ENCODE data around the gene ST6GAL1. TPM values are rescaled to one million over a fixed set of nuclear protein-coding genes. Genes with fewer than 3 reads are reported as not detected.
A peak's percentile ranks its signal among the peaks of the same experiment; 100 is the strongest.

ST6GAL1 gene
- total RNA-seq, 1 donor from 2014 or later = 74.0 TPM

DNA sequence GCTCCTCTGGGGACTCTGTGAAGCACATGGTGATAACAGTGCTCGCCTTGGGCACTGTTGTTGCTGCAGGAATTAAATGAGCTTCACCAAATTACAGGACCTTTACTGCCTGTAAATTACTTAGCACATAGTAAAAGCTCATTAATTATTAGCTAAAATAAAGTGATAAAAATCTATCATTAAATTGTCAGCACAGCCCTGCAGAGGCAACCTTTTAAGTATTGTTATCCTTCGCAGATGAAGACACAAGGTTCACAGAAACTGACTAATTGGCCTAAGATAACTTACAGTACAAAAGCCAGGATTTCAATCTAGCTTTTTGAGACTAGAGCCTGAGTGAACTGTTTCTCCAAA, 96.0 kb downstream of the ST6GAL1 start:
- TF ChIP-seq CTCF (IDR thresholded peaks at IDR 0.05; ENCODE audit: unreplicated experiment) = no peak
- no peak for DNase-seq (ENCODE audit: low spot score, unreplicated experiment)
- Mint-ChIP-seq H3K36me3 (ENCODE audit: insufficient read depth) (peaks cover 7% of the 10 kb centered on the region), H3K9me3 (ENCODE audit: low read depth) (no peaks in the 10 kb centered on the region), H3K27ac (peak overlapping the region; percentile 46), H3K4me1 (ENCODE audit: low read depth) (peaks cover 35% of the 10 kb centered on the region), H3K27me3 (no peaks in the 10 kb centered on the region), H3K4me3 (ENCODE audit: low read depth) (no peak overlapping the region)

DNA sequence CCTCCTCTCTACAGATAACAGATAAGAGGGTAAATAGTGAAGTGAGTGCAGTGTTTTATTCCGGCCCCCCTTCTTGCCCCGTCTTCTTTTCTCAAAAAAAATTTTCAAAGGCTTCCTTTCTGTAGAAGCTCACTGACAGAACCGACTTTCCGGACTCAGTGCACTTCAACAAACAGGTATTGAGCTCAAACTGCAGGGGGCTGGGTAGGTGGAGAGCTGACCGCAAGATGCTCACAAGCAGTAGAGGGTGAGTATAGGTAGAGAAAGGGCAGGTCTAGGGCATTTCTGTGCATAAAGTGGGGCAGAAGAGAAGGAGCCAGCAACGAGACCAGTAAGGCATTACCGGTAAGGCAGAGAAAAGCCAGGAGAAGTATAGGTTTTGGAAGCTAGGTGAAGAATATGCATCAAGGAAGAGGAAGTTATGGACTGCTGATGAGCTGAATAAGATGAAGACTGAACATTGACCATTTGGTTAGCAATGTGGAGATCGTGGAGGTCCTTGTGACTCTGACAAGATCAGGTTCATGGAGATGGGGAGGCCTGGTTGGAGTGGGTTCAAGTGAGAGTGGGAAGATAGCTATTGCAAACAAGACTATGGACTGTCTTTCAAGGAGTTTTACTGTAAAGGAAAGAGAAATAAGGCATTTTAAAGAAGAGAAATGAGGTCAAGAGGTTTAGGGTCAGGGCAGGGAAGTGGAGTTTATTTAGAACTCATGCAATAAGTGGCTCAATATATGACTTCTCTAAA, 97.4 kb downstream of the ST6GAL1 start:
- no peak for DNase-seq (ENCODE audit: low spot score, unreplicated experiment)
- no peak for TF ChIP-seq CTCF (IDR thresholded peaks at IDR 0.05; ENCODE audit: unreplicated experiment)
- Mint-ChIP-seq H3K4me1 (ENCODE audit: low read depth) (peaks cover 33% of the 10 kb centered on the region), H3K4me3 (ENCODE audit: low read depth) (no peak overlapping the region), H3K36me3 (ENCODE audit: insufficient read depth) (peaks cover 14% of the 10 kb centered on the region), H3K27me3 (no peaks in the 10 kb centered on the region), H3K27ac (no peak overlapping the region), H3K9me3 (ENCODE audit: low read depth) (no peaks in the 10 kb centered on the region)

DNA sequence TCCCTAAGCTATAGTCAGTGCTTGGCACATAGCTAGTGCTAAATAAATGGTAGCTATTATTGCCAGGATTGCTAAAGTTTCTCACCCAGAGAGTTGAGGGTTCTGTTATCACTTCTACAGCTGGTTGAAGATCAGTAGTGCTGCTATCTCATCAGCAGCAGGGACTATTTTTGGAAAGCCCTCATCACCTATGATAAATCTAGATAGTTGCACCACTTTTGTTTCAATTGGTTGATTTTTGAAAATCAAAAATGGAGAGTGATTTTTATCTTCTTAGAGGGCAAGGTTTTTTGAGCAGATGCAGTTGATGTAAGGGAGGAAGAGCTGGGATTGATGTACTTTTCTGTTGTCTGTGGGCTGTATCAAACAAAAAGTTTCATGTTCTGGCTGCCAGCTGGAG, 101.6 kb downstream of the ST6GAL1 start:
- no peaks in the 10 kb centered on the region for H3K27me3 Mint-ChIP-seq
- peaks cover 21% of the 10 kb centered on the region for H3K9me3 Mint-ChIP-seq (ENCODE audit: low read depth)
- no peak for DNase-seq (ENCODE audit: low spot score, unreplicated experiment)
- peaks cover 16% of the 10 kb centered on the region for H3K4me1 Mint-ChIP-seq (ENCODE audit: low read depth)
- no peak for TF ChIP-seq CTCF (IDR thresholded peaks at IDR 0.05; ENCODE audit: unreplicated experiment)
- H3K27ac Mint-ChIP-seq = peak overlapping the region; percentile 54
- H3K4me3 Mint-ChIP-seq (ENCODE audit: low read depth) = no peak overlapping the region
- H3K36me3 Mint-ChIP-seq (ENCODE audit: insufficient read depth) = peaks cover 39% of the 10 kb centered on the region

- H3K9me3 Mint-ChIP-seq (ENCODE audit: low read depth) = peaks cover 21% of the 10 kb centered on the region
- H3K4me1 Mint-ChIP-seq (ENCODE audit: low read depth) = peaks cover 13% of the 10 kb centered on the region
- H3K36me3 Mint-ChIP-seq (ENCODE audit: insufficient read depth) = peaks cover 42% of the 10 kb centered on the region
- no peaks in the 10 kb centered on the region for H3K27me3 Mint-ChIP-seq
- no peak for TF ChIP-seq CTCF (IDR thresholded peaks at IDR 0.05; ENCODE audit: unreplicated experiment)
- no peak overlapping the region for H3K27ac Mint-ChIP-seq
- no peak for DNase-seq (ENCODE audit: low spot score, unreplicated experiment)
- H3K4me3 Mint-ChIP-seq (ENCODE audit: low read depth) = no peak overlapping the region
Observed at GRCh38 chr3:187036394-187036793, 106.1 kb downstream of the ST6GAL1 start.

DNA sequence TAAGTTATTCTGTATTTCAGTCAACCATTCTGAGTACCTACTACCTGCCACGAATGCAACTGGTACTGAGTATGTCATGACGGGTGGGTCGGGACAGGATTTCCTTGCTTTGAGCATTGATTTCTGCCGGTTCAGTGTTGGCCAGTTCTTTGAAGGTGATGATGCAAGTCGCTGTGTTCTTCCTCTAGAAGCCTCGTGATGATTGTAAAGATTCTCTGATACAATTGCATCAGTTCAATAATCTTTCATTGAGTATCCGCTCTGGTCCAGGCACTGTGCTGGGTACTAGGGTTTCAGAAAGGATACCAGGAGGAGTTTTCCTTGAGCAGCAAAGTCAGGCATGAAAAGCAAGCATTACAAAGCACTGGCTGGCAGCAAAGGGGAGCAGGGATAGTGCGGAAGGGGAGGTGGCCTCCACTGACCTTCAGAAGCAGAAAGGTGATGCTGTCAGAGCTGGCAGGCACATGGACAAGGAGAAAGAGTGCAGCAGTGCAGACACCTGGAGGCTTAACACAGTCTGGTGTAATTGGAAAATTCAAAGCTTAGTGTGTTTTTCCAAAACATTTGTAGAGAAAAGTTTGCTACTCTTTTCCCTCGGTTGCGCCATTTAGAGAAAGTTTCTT, 108.9 kb downstream of the ST6GAL1 start:
- no peak for TF ChIP-seq CTCF (IDR thresholded peaks at IDR 0.05; ENCODE audit: unreplicated experiment)
- Mint-ChIP-seq H3K36me3 (ENCODE audit: insufficient read depth) (peaks cover 37% of the 10 kb centered on the region), H3K27me3 (no peaks in the 10 kb centered on the region), H3K27ac (peak overlapping the region; percentile 89), H3K9me3 (ENCODE audit: low read depth) (peaks cover 15% of the 10 kb centered on the region), H3K4me3 (ENCODE audit: low read depth) (no peak overlapping the region), H3K4me1 (ENCODE audit: low read depth) (peaks cover 16% of the 10 kb centered on the region)
- no peak for DNase-seq (ENCODE audit: low spot score, unreplicated experiment)

Data from progenitor cell of endocrine pancreas (in vitro differentiated cells).